ENCODE data around the gene MOSPD2.

Gene MOSPD2

DNA sequence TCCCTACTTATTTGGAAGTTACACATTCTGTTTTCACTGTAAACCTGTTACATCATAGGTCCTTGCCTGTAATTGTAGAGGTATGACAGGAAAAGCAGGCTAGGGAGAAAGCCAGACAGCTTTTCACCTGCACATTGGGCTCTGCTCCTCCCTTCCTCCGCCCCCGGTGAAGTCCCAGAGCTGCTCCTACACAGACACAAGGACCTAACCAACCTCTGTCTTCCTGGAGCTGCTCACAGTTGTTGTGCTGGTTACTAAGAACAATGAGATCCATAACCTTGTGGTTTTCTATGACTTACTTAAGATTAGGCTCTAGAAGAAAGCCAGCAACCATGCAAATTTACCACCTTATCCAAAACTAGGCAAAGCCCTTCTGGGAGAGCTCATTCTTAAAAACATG is 40.0 kb downstream of the MOSPD2 start:
- TF ChIP-seq, protein P1, sequence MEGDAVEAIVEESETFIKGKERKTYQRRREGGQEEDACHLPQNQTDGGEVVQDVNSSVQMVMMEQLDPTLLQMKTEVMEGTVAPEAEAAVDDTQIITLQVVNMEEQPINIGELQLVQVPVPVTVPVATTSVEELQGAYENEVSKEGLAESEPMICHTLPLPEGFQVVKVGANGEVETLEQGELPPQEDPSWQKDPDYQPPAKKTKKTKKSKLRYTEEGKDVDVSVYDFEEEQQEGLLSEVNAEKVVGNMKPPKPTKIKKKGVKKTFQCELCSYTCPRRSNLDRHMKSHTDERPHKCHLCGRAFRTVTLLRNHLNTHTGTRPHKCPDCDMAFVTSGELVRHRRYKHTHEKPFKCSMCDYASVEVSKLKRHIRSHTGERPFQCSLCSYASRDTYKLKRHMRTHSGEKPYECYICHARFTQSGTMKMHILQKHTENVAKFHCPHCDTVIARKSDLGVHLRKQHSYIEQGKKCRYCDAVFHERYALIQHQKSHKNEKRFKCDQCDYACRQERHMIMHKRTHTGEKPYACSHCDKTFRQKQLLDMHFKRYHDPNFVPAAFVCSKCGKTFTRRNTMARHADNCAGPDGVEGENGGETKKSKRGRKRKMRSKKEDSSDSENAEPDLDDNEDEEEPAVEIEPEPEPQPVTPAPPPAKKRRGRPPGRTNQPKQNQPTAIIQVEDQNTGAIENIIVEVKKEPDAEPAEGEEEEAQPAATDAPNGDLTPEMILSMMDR (IDR thresholded peaks at IDR 0.05) = no peak

DNA sequence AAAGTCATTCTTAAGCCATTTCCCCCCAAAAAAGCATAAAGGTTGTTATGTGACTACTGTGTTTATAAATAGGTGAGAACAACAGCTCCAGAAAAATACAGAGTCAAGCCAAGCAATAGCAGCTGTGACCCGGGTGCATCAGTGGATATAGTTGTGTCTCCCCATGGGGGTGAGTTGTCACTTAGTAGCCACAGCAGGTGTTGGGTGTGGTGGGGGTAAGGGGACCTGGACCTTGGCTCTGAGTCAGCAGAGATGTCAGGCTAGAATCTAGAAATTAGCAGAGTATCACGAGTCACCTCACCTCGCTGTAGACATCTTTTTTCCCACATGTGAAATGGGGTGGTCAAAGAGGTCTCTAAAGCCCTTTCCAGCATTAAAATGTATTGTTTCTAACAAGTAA is 42.4 kb downstream of the MOSPD2 start:
- TF ChIP-seq, protein P1 (IDR thresholded peaks at IDR 0.05) = no peak

DNA sequence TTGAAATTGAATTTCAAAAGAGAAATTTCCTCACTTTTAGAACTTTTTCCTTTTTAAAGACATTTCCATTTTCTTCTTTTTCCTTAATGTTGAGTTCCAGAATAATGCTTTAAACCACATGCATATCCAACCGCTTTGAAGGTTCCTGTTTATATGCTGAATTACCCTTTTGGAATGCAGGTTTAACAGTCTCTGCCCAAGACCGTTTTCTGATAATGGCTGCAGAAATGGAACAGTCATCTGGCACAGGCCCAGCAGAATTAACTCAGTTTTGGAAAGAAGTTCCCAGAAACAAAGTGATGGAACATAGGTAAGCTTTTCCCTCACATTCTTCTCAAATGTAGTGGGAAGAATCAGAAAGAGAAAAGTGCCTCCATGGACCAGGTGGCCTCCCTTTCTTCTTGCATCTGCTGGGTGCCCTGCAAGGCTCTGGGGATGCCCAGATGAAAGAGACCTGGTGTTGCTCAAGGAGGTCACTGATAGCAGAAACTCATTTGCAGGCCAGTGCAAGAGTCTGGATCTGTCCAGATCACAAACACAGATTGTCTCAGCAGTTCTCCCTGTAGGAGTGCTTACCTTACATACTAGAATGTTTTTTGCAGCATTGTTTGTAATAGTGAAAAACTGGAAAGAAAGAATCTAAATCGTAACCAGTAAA is 42.9 kb downstream of the MOSPD2 start:
- TF ChIP-seq, protein P1 (IDR thresholded peaks at IDR 0.05) = no peak

DNA sequence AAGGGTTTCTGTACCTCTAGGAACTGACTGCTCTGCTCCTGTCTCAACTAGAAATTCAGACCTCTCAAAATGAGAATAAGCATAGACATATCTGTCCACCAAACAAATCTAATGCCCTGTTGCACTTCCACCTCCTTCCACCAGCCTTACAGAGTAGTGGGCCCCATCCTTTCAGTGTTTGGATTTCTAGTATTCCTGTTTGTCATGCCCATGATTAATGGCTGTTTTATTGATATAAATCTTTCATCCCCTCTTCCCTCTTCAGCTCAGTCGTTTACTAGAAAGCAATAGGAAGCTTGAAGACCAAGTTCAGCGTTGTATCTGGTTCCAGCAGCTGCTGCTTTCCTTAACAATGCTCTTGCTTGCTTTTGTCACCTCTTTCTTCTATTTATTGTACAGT is 46.2 kb downstream of the MOSPD2 start:
- TF ChIP-seq, protein P1 (IDR thresholded peaks at IDR 0.05) = no peak

DNA sequence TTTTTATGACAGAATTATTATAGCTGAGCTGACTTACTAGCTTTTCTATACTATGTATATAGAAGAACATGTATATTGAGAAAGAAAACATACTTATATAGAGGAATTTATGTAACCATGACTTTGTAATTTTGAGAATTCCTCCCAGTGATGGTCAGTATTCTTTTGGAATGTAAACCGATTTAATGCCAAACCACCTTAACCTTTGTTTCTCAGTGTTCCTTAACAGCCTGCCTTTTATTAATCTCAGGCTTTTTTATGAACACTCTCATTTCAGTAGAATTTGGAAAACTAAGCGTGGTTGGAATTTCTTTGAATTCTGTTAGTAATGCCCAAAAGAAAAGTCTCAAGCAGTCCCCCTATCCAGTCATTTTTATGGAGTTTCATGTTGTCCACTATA is 47.0 kb downstream of the MOSPD2 start:
- TF ChIP-seq, protein P1 (IDR thresholded peaks at IDR 0.05) = no peak

DNA sequence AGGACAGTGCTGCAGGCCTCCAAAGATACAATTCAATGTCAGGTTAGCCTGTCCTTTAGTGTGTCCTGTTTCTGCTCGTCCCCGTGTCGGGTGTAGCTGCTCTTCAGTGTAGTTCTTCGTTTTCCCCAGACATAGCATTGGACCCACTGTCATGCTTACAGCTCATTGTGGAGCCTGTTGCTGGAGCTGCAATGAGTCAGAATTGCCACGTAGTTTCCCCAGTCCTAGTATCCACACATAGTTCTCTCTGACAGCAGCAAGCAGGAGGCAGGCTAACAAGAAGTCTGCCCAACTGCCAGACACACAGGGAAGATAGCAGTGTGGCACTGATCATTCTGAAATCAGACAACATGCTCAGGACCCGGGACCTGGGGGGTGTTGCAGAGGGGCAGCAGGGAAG is 49.2 kb downstream of the MOSPD2 start:
- TF ChIP-seq, protein P1 (IDR thresholded peaks at IDR 0.05) = no peak

DNA sequence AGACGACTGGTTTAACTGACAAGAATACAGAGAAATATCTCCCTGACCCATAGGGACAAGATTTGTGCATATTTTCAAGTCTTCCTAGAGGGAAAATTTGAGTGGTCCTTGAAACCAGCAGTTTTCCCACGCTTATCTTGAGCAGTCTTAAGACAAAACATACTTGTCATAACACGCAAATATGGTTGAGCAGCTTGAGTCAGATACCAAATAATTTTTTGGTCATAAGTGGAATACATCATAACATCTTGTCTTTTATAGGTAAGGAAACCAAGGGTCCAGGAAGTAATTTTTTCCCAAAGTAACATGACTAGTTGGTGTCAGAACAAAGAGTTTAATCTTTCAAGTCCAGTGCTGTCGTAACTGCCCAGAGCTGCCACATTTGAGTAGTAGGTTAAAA is 50.5 kb downstream of the MOSPD2 start:
- TF ChIP-seq, protein P1 (IDR thresholded peaks at IDR 0.05) = no peak

DNA sequence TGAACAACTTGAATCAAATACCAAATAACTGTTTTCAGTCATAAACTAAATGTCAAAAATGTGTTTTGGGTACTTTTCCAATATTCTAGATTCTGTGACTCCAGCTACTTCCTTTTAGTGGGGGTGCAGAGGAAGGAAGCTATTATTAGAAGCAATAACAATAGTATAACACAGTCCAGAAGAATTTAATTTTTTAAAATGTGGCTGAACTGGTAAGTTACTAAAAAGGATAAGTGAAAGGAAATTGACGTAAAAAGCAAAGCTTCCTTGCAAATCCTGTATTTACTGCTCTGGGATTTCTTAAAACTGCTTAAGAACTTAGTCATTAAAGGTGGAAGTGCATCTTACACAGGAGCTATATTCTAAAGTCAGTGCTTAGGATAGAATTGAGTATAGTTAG is 53.2 kb downstream of the MOSPD2 start:
- TF ChIP-seq, protein P1 (IDR thresholded peaks at IDR 0.05) = no peak

Measured in LNCAP (cell line).